WTC11 (cell line): ENCODE data around the gene KRTAP19-6. TPM values are rescaled to one million over a fixed set of nuclear protein-coding genes. Genes with fewer than 3 reads are reported as not detected.

Source experiments
- ATAC-seq: fragments of 200-7000 bp; cut with Tn5 transposase; 2 replicates; pipeline ENCODE4 v1.10.0; 2021; ENCODE audit warnings: mild to moderate bottlenecking, moderate library complexity
- CTCF ChIA-PET: fragments of 300-600 bp; sonication (Branson Sonifier 250); formaldehyde crosslinking; loops from one replicate; lab custom pipeline; 2021; ENCODE audit warnings: antibody characterized with exemption; lab: Charles Lee
- POLR2A ChIA-PET: fragments of 350-600 bp; sonication (Branson Sonifier 250); formaldehyde crosslinking; loops from one replicate; lab custom pipeline; 2021; ENCODE audit warnings: antibody characterized with exemption; lab: Charles Lee
- DNase-seq: peaks from one replicate; pipeline ENCODE4 v3.0.0; 2021; ENCODE audit warnings: low spot score
- H3K27ac Mint-ChIP-seq: 2 replicates; pipeline ENCODE4 v1.8.0; 2021; ENCODE audit warnings: mixed read lengths
- H3K27me3 Mint-ChIP-seq: 2 replicates; pipeline ENCODE4 v1.8.0; 2021; ENCODE audit warnings: low read depth, mild to moderate bottlenecking, moderate library complexity, mixed read lengths
- H3K36me3 Mint-ChIP-seq: 2 replicates; pipeline ENCODE4 v1.8.0; 2021; ENCODE audit warnings: mixed read lengths
- H3K4me1 Mint-ChIP-seq: 2 replicates; pipeline ENCODE4 v1.8.0; 2022; ENCODE audit warnings: mixed read lengths
- H3K4me3 Mint-ChIP-seq: 2 replicates; pipeline ENCODE4 v1.8.0; 2021; ENCODE audit warnings: mild to moderate bottlenecking, moderate library complexity, mixed read lengths
- H3K9me3 Mint-ChIP-seq: 2 replicates; pipeline ENCODE4 v1.8.0; 2021; ENCODE audit warnings: mixed read lengths
- AR ChIP-seq: fragments of 250-450 bp; sonication (Bioruptor Pico); IDR thresholded peaks from 2 replicates; pipeline ENCODE4 v1.9.0; 2021; ENCODE audit warnings: mild to moderate bottlenecking
- CREM ChIP-seq: sonication (generic); formaldehyde crosslinking; IDR thresholded peaks from 2 replicates; pipeline ENCODE4 v1.8.1; 2022; ENCODE audit warnings: mild to moderate bottlenecking, missing genetic modification reagents, moderate library complexity
- CTCF ChIP-seq: fragments of 200-600 bp; IDR thresholded peaks from 2 replicates; pipeline ENCODE4 v1.8.0; 2022; ENCODE audit warnings: antibody characterized with exemption
- FOXP4 ChIP-seq: sonication (generic); formaldehyde crosslinking; IDR thresholded peaks from 2 replicates; pipeline ENCODE4 v1.8.0; 2022; ENCODE audit warnings: mild to moderate bottlenecking, missing genetic modification reagents
- HMGA2 ChIP-seq: fragments of 250-450 bp; sonication (Bioruptor Pico); IDR thresholded peaks from 2 replicates; pipeline ENCODE4 v1.4.0; 2021; ENCODE audit warnings: mild to moderate bottlenecking, moderate library complexity
- JAZF1 ChIP-seq: fragments of 250-450 bp; sonication (Bioruptor Pico); IDR thresholded peaks from 2 replicates; pipeline ENCODE4 v1.9.0; 2021; ENCODE audit warnings: moderate library complexity, mild to moderate bottlenecking, inconsistent platforms
- MXD4 ChIP-seq: fragments of 250-450 bp; sonication (Bioruptor Pico); IDR thresholded peaks from 2 replicates; pipeline ENCODE4 v1.8.0; 2021; ENCODE audit warnings: mild to moderate bottlenecking, moderate library complexity, borderline replicate concordance
- PREB ChIP-seq: sonication (generic); formaldehyde crosslinking; IDR thresholded peaks from 2 replicates; pipeline ENCODE4 v1.8.1; 2022; ENCODE audit warnings: mild to moderate bottlenecking, missing genetic modification reagents, moderate library complexity, borderline replicate concordance
- SMAD4 ChIP-seq: sonication (generic); formaldehyde crosslinking; IDR thresholded peaks from 2 replicates; pipeline ENCODE4 v1.8.0; 2022; ENCODE audit warnings: mild to moderate bottlenecking, missing genetic modification reagents
- SP1 ChIP-seq: sonication (generic); formaldehyde crosslinking; conservative IDR thresholded peaks from 2 replicates; pipeline ENCODE4 v1.8.1; 2022; ENCODE audit warnings: missing genetic modification reagents
- TCF7 ChIP-seq: sonication (generic); formaldehyde crosslinking; IDR thresholded peaks from 2 replicates; pipeline ENCODE4 v1.8.0; 2022; ENCODE audit warnings: mild to moderate bottlenecking, low read depth, missing genetic modification reagents, moderate library complexity
- USF2 ChIP-seq: sonication (generic); formaldehyde crosslinking; IDR thresholded peaks from 2 replicates; pipeline ENCODE4 v1.8.1; 2023; ENCODE audit warnings: mild to moderate bottlenecking, missing genetic modification reagents, moderate library complexity
- ZMAT4 ChIP-seq: fragments of 250-450 bp; sonication (Bioruptor Pico); IDR thresholded peaks from 2 replicates; pipeline ENCODE4 v1.9.0; 2021; ENCODE audit warnings: mild to moderate bottlenecking
- total RNA-seq: library from RNA; stranded (reverse); gene quantifications from 3 replicates; pipeline ENCODE4 v1.2.3, GENCODE V29; 2021

The KRTAP19-6 gene
- total RNA-seq, 1 experiment from 2014 or later: not detected

- no peak for DNase-seq
- TF ChIP-seq JAZF1 (CRISPR knock-in tag): no peak
- no peak for TF ChIP-seq AR (CRISPR knock-in tag)
- TF ChIP-seq CREM (CRISPR knock-in tag): no peak
- TF ChIP-seq SP1 (CRISPR knock-in tag): no peak
- TF ChIP-seq CTCF: no peak
- TF ChIP-seq USF2 (CRISPR knock-in tag): no peak
- TF ChIP-seq FOXP4 (CRISPR knock-in tag): no peak
- no peak for TF ChIP-seq ZMAT4 (CRISPR knock-in tag)
- no peak for TF ChIP-seq TCF7 (CRISPR knock-in tag)
- no peak for TF ChIP-seq SMAD4 (CRISPR knock-in tag)
- TF ChIP-seq PREB (CRISPR knock-in tag): no peak
- no peak for TF ChIP-seq MXD4 (CRISPR knock-in tag)
- no peak for TF ChIP-seq HMGA2 (CRISPR knock-in tag)
- TF ChIP-seq, all 79 proteins: peak for 0
- no peak within 1 kb of the TSS for H3K4me3 Mint-ChIP-seq
- H3K4me1 Mint-ChIP-seq: no peaks in the 10 kb centered on the region
- peaks cover 5% of the 10 kb centered on the region for H3K36me3 Mint-ChIP-seq
- no peak for ATAC-seq
- H3K27me3 Mint-ChIP-seq: no peaks in the 10 kb centered on the region
- ChIA-PET POLR2A (no interaction called here), CTCF (interaction anchor here (1.3 kb wide), 1 partner anchor 14 kb away, joined by 4 read pairs; no protein-coding TSS in a partner anchor)
- H3K9me3 Mint-ChIP-seq: peaks cover 23% of the 10 kb centered on the region
- H3K27ac Mint-ChIP-seq: no peak within 1 kb of the TSS
Observed at GRCh38 chr21:30491963-30492428, 49.7 kb downstream of the KRTAP19-6 start, which contains the start of gene KRTAP19-3. KRTAP19-3 (minus strand) TSS chr21:30492013; CDS start chr21:30491957, 56 bp downstream.

Other genes starting within 250 kb of the KRTAP19-6 start
- not detected in 3 replicates for gene KRTAP26-1, start 221.5 kb downstream of the KRTAP19-6 start, total RNA-seq
- not detected in 3 replicates for gene KRTAP27-1, start 204.2 kb downstream of the KRTAP19-6 start, total RNA-seq
- not detected in 3 replicates for gene KRTAP23-1, start 193.3 kb downstream of the KRTAP19-6 start, total RNA-seq
- not detected in 3 replicates for gene KRTAP13-2, start 169.6 kb downstream of the KRTAP19-6 start, total RNA-seq
- not detected in 3 replicates for gene KRTAP13-1, start 145.8 kb downstream of the KRTAP19-6 start, total RNA-seq
- not detected in 3 replicates for gene KRTAP13-3, start 115.9 kb downstream of the KRTAP19-6 start, total RNA-seq
- 0.32 TPM in 1 of 3 replicates, not detected in the others for gene KRTAP13-4, start 111.6 kb downstream of the KRTAP19-6 start, total RNA-seq
- gene KRTAP15-1, start 101.6 kb downstream of the KRTAP19-6 start, total RNA-seq: not detected in 3 replicates
- not detected in 3 replicates for gene KRTAP19-1, start 61.5 kb downstream of the KRTAP19-6 start, total RNA-seq
- gene KRTAP19-2, start 54.4 kb downstream of the KRTAP19-6 start, total RNA-seq: not detected in 3 replicates
- gene KRTAP19-3, start 49.9 kb downstream of the KRTAP19-6 start, total RNA-seq: not detected in 3 replicates
- gene KRTAP19-4, start 44.7 kb downstream of the KRTAP19-6 start, total RNA-seq: not detected in 3 replicates
- not detected in 3 replicates for gene KRTAP19-5, start 39.7 kb downstream of the KRTAP19-6 start, total RNA-seq
- gene KRTAP19-7, start 19.4 kb upstream of the KRTAP19-6 start, total RNA-seq: not detected in 3 replicates
- gene KRTAP22-2, start 48.5 kb upstream of the KRTAP19-6 start, total RNA-seq: not detected in 3 replicates
- not detected in 3 replicates for gene KRTAP6-3, start 50.6 kb upstream of the KRTAP19-6 start, total RNA-seq
- not detected in 3 replicates for gene KRTAP6-2, start 57.0 kb upstream of the KRTAP19-6 start, total RNA-seq
- gene KRTAP22-1, start 59.2 kb upstream of the KRTAP19-6 start, total RNA-seq: not detected in 3 replicates
- gene KRTAP6-1, start 72.1 kb upstream of the KRTAP19-6 start, total RNA-seq: not detected in 3 replicates
- not detected in 3 replicates for gene KRTAP20-1, start 74.6 kb upstream of the KRTAP19-6 start, total RNA-seq
- not detected in 3 replicates for gene KRTAP20-4, start 78.8 kb upstream of the KRTAP19-6 start, total RNA-seq
- gene KRTAP20-2, start 93.3 kb upstream of the KRTAP19-6 start, total RNA-seq: not detected in 3 replicates
- not detected in 3 replicates for gene KRTAP20-3, start 101.0 kb upstream of the KRTAP19-6 start, total RNA-seq
- not detected in 3 replicates for gene KRTAP21-3, start 176.9 kb upstream of the KRTAP19-6 start, total RNA-seq
- gene KRTAP21-2, start 205.4 kb upstream of the KRTAP19-6 start, total RNA-seq: not detected in 3 replicates
- not detected in 3 replicates for gene KRTAP21-1, start 213.6 kb upstream of the KRTAP19-6 start, total RNA-seq